ENCODE data around the gene HIGD1A.

The HIGD1A gene

GRCh38 chr3:42755681-42756578, 48.4 kb downstream of the HIGD1A start:
- no peak for DNase-seq (ENCODE audit: low read depth in 2 of 2)

DNA sequence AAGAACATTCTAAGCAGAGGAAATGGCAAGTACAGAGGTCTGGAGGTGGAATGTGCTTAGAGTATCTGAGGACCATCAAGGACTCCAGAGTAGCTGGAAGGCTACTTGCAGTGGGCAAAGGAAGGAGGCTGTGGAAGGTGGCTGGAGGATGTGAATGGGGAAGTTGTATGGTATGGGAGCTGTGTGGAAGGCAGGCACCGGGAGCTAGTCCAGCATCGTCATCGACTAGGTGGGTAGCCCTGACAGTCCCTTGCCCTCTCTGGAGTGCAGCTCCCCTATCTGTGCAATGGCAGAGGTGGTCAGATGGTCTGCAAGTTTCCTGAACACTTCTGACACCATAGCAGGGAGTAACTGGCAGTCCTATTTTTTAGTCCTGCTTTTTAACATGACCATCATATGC, 50.5 kb downstream of the HIGD1A start:
- no peak for DNase-seq (ENCODE audit: low read depth in 2 of 2)

- no peak for DNase-seq (ENCODE audit: low read depth in 2 of 2)
Measured at GRCh38 chr3:42752961-42753360, 51.3 kb downstream of the HIGD1A start.

- DNase-seq (ENCODE audit: low read depth in 2 of 2): no peak
Measured at GRCh38 chr3:42752441-42752840, 51.8 kb downstream of the HIGD1A start.

DNA sequence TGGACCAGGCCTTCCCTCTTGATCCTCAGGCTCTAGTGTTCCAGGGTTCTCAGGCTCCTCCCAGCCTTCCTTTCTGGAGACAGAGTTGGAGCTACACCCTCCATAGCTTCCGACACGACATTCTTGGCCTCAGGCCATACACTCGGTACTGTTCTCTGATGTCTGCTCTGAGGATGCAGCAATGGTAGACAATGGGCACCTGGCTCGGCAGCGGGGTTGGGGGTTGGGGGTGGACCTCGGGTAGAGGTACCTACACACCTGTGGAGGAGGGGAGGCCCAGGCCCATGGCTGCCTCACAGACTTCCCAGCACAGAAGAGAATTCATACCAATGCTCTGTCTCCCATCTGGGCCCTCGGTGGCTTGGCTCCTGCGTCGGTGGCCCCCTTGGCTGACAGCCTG, 52.7 kb downstream of the HIGD1A start:
- DNase-seq (ENCODE audit: low read depth in 2 of 2): no peak

DNA sequence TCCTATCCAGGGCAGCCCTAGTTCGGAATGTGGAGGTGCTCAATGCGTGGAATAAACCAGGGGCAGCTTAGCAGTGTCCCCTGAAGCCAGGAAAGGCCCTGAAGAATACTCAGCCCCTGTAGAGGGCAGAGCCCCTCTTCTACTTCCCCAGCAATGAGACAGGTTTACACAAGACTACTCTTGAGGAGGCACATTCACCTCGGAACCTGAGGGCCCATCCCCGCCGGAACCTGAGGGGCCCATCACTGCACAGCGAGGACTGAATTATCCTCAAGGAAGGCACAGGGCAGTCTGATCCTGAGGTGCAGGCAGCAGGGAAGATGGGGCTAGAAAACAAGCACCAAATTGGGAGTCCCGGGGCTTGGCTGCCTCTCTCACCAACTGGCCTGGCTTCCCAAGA, 53.5 kb downstream of the HIGD1A start:
- DNase-seq (ENCODE audit: low read depth in 2 of 2): no peak

DNA sequence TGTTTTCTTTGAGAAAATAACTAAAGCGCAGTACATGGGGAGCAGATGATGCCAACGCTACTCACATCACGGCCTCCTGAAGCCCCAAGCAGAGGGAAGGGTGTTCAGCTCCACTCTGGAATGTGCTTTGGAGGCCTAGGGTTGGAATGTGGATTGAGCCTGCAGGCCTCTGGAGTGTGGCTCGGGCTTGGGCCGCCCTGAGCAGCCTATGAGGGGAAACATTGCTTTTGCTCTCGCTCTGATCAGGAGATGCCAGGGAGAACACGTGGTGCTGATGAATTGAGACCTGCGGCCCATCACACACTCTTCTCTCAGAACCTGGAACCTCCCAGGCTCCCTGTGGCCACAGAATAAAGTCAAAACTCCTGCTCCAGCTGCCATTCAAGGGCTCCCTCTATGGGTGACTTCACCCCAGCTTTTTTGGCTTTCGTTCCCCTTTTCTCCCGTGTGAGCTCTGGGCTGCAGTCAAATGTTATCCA, 54.5 kb downstream of the HIGD1A start:
- no peak for DNase-seq (ENCODE audit: low read depth in 2 of 2)

DNA sequence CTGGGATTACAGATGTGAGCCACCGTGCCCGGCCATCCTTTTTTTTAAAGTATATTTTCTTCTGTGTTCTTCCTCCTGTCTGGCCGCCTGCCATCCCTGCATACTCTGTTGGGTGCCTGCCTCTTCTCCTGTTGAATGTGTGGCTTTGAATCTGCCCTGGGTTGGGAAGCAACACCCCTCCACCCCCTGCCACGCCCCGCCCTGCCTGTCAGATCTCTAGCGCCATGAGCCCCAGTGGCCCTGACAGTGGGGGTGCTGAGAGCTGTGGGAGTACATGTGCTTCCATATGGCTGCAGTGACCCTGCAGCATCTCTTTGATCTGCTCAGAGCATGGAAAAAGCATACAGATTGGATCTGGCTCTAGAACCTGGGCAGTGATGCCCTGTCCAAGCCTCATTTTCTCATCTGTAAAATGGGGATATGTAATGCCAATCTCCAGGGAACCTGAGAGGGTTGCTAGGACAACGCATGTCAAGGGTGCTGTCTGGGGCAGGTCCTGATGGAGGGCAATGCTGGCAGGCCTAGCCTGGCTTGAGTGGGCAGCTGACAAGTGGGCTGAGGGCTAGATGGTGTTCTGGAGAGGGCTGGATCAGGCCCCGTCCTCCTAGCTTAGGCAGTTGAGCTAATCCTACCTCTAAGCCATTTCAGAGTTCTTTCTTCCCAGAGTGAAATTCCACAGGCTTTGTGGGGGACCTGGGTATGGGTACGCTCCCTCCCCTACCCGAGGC, 55.1 kb downstream of the HIGD1A start:
- no peak for DNase-seq (ENCODE audit: low read depth in 2 of 2)

GRCh38 chr3:42747581-42747980, 56.7 kb downstream of the HIGD1A start:
- DNase-seq (ENCODE audit: low read depth in 2 of 2): no peak

GRCh38 chr3:42746455-42747450, 57.5 kb downstream of the HIGD1A start:
- DNase-seq (ENCODE audit: low read depth in 2 of 2): no peak

DNA sequence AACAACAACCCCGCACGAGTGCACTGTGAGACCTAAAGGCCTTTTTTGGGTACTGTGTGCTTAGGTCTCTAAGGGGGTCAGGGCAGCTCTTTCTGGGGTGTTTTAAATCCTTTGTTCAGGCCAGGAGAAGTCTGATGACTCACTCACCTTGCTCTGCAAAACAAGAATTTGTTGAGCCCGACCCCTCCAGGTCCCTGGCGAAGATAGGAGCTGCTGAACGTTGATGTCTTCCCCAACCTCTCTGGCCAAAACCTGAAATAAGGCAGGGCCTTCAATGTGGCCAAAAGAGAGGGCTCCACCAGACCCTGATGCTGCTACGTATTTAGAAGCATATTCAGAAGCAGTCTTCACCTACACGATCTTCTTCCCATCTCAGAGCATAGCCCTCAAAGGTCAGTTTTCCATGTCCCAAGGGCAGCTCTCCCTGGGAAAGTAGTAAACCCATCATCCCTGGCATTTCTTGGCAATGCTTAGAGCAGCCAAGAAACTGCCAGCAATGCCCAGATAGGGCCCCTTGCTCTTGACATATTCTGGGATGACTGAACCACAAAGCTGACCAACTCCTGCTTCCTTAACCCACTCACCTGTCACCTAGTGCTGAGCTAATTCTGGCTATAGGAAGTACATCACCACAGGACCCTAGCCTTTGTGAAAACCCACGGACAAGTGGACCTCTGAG, 58.4 kb downstream of the HIGD1A start:
- DNase-seq (ENCODE audit: low read depth in 2 of 2): no peak

GRCh38 chr3:42745291-42745745, 59.0 kb downstream of the HIGD1A start:
- DNase-seq (ENCODE audit: low read depth in 2 of 2): no peak

- no peak for DNase-seq (ENCODE audit: low read depth in 2 of 2)
Measured at GRCh38 chr3:42743204-42743995, 60.9 kb downstream of the HIGD1A start.

- no peak for DNase-seq (ENCODE audit: low read depth in 2 of 2)
Measured at GRCh38 chr3:42742688-42743087, 61.6 kb downstream of the HIGD1A start.

GRCh38 chr3:42742259-42742658, 62.0 kb downstream of the HIGD1A start:
- no peak for DNase-seq (ENCODE audit: low read depth in 2 of 2)

GRCh38 chr3:42741796-42742195, 62.5 kb downstream of the HIGD1A start:
- no peak for DNase-seq (ENCODE audit: low read depth in 2 of 2)

GRCh38 chr3:42739401-42740158, 64.7 kb downstream of the HIGD1A start:
- no peak for DNase-seq (ENCODE audit: low read depth in 2 of 2)

DNA sequence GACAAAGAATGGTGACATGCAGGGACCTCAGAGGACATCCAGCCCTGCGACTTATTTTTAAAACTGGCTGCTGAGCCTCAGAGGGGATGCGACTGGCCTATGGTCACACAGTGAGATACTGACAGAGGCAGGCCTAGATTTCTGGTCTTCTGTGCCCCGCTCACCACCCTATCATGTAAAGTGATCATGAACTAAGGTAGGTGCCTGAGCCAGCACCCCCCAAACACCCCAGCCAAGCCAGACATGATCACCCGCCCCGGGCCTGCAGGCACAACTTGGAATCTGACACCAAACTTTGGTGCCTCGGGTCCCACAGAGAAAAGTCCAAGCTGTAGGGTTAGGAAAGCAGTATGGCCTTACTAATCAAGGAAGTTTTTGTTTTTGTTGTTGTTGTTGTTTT, 67.8 kb downstream of the HIGD1A start:
- no peak for DNase-seq (ENCODE audit: low read depth in 2 of 2)

DNA sequence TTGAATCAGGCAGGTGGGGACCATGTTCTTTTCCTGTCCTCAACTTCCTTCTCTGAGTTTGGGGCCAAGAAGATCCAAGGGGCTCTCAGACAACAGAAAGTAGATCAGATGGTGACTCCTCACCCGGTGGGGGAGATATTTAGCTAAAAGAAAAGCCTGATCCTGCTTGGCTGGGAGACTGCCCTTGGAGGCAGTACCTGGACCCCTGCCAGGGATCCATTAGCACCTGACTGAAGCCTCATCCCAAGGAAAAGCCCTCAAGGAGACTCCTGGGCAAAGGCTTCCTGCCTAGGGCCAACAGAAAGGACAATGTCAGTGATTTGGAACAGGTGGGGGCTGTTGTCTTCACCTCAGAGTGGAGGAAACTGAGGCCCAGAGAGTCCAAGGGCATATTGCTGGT, 68.2 kb downstream of the HIGD1A start:
- no peak for DNase-seq (ENCODE audit: low read depth in 2 of 2)
